Keratinocyte (primary cell): ENCODE results near the gene RPS2. TPM values are rescaled to one million over a fixed set of nuclear protein-coding genes. Genes with fewer than 3 reads are reported as not detected.

Source experiments
- DNase-seq: peaks from one replicate; pipeline ENCODE4 v3.0.0-alpha.2; 2011; ENCODE audit warnings: low read depth, missing footprints, low spot score
- FAIRE-seq: peaks from 2 replicates; lab custom pipeline; 2011; peaks lifted over from hg19 to GRCh38; lab: Jason Lieb, UNC
- H2AFZ ChIP-seq: 2 replicates; pipeline ENCODE4 v1.6.0; 2012; ENCODE audit warnings: low read length, control low read depth, inconsistent platforms; ENCODE audit not compliant: control insufficient read depth
- H3K27ac ChIP-seq: 2 replicates; pipeline ENCODE4 v1.5.1; 2011; ENCODE audit warnings: low read length; ENCODE audit not compliant: control insufficient read depth, insufficient read depth
- H3K27me3 ChIP-seq: 3 replicates; pipeline ENCODE4 v1.6.0; 2011; ENCODE audit warnings: low read length; ENCODE audit not compliant: control insufficient read depth, insufficient read depth; ENCODE audit errors: extremely low read depth
- H3K36me3 ChIP-seq, 2 experiments: 2 replicates in 1 of 2; 3 replicates in 1 of 2; pipeline ENCODE4 v1.5.1; 2011; ENCODE audit warnings: low read length in 2 of 2, mild to moderate bottlenecking in 1 of 2; ENCODE audit not compliant: control insufficient read depth in 2 of 2, insufficient read depth in 2 of 2; ENCODE audit errors: extremely low read depth in 1 of 2
- H3K4me1 ChIP-seq: 3 replicates; pipeline ENCODE4 v1.5.1; 2011; ENCODE audit warnings: low read length; ENCODE audit not compliant: control insufficient read depth, insufficient read depth; ENCODE audit errors: extremely low read depth
- H3K4me2 ChIP-seq: 3 replicates; pipeline ENCODE4 v1.6.0; 2011; ENCODE audit warnings: low read depth, low read length; ENCODE audit not compliant: control insufficient read depth, insufficient read depth; ENCODE audit errors: extremely low read depth
- H3K4me3 ChIP-seq, 3 experiments: fragments of 200-600 bp in 1 of 3; sonication (generic) in 1 of 3; 2 replicates in 2 of 3; 3 replicates in 1 of 3; pipeline ENCODE4 v1.5.1; 2011 to 2016; ENCODE audit warnings: low read length in 3 of 3, mild to moderate bottlenecking in 3 of 3, control low read depth in 2 of 3, inconsistent platforms in 1 of 3, low read depth in 1 of 3, mixed read lengths in 1 of 3, mixed run types in 1 of 3, moderate library complexity in 1 of 3; ENCODE audit not compliant: control insufficient read depth in 2 of 3, insufficient read depth in 2 of 3; ENCODE audit errors: extremely low read depth in 1 of 3
- H3K79me2 ChIP-seq: 2 replicates; pipeline ENCODE4 v1.6.0; 2012; ENCODE audit warnings: low read length; ENCODE audit not compliant: control insufficient read depth, insufficient read depth
- H3K9ac ChIP-seq: 3 replicates; pipeline ENCODE4 v1.6.0; 2011; ENCODE audit warnings: low read length; ENCODE audit not compliant: control insufficient read depth, insufficient read depth; ENCODE audit errors: extremely low read depth
- H3K9me1 ChIP-seq: 3 replicates; pipeline ENCODE4 v1.6.0; 2011; ENCODE audit warnings: low read length; ENCODE audit not compliant: control insufficient read depth, insufficient read depth; ENCODE audit errors: extremely low read depth
- H3K9me3 ChIP-seq: 2 replicates; pipeline ENCODE4 v1.5.1; 2012; ENCODE audit warnings: low read depth, low read length; ENCODE audit not compliant: control insufficient read depth
- H4K20me1 ChIP-seq: 3 replicates; pipeline ENCODE4 v1.6.0; 2011; ENCODE audit warnings: low read length; ENCODE audit not compliant: control insufficient read depth, insufficient read depth; ENCODE audit errors: extremely low read depth
- EZH2 ChIP-seq: IDR thresholded peaks from one replicate; pipeline ENCODE4 v1.6.1; 2012; ENCODE audit warnings: inconsistent platforms, mild to moderate bottlenecking, low read length, moderate library complexity
- dilution Hi-C: fragments of 300-500 bp; cut with MboI; formaldehyde crosslinking; loops from one replicate; pipeline ENCODE4 v1.7.0; 2020; ENCODE audit warnings: low sequenced_read_pairs; ENCODE audit not compliant: extremely low pct_ligation_motif_present
- polyA plus RNA-seq, 5 experiments: library from polyadenylated mRNA; depleted of rRNA in 3 of 5; stranded (reverse) in 3 of 5; stranded (forward) in 1 of 5; unstranded in 1 of 5; fragments of >200 nt; gene quantifications; 1 replicate in 1 of 5; 2 replicates in 3 of 5; 3 replicates in 1 of 5; pipeline versions ENCODE4 v1.2.1 to v1.2.3, GENCODE V29; 2011 to 2012; ENCODE audit warnings: missing spikeins in 2 of 5, low read depth in 1 of 5, low replicate concordance in 1 of 5
- TF ChIP-seq, protein P1 (sequence below), 3 experiments: IDR thresholded peaks in 1 of 3; conservative IDR thresholded peaks in 1 of 3; optimal IDR thresholded peaks in 1 of 3; 2 replicates in 2 of 3; 3 replicates in 1 of 3; pipeline versions ENCODE3 to v1.5.1; 2011; ENCODE audit warnings: low read length in 3 of 3, mild to moderate bottlenecking in 3 of 3, moderate library complexity in 2 of 3, control low read depth in 1 of 3, inconsistent platforms in 1 of 3; ENCODE audit not compliant: insufficient read depth in 2 of 3; ENCODE audit errors: extremely low read depth in 1 of 3

RPS2 gene
- polyA plus RNA-seq, 1 donor (not counting 4 experiments of a cell fraction or from before 2014, with no cell fraction given): 3,573 TPM

DNA sequence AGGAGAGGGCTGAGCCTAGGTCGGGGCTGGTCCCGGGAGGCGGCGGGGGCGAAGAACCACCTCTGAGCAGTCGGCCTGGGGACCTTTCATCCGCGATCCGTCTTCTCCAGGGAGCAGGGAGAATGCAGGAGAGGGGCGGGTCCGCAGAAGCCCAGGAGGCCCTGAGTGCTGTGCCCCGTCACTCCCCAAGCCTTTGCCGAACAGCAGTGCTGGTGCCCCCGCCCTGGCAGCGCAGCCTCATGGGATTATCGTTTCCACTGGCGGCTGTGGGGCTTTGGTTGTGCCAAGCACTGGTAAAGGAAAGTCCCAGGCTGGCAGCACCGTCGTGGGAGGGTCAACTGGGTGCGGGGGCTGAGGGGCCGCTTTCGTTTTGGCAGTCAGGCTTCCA is 7.9 kb upstream of the RPS2 start:
- Histone ChIP-seq H3K9me3 (no peaks in the 10 kb centered on the region), H3K36me3 (peaks cover under 1 to 22% of the 10 kb centered on the region in 2 experiments), H3K79me2 (peaks cover 32% of the 10 kb centered on the region), H3K4me1 (peaks cover 13% of the 10 kb centered on the region), H3K9ac (peak overlapping the region; percentile 89), H4K20me1 (no peaks in the 10 kb centered on the region), H3K9me1 (no peaks in the 10 kb centered on the region), H3K4me3 (peak overlapping the region; percentile 92 to 100 (median 93)), H3K4me2 (peak overlapping the region; percentile 95), H3K27me3 (no peaks in the 10 kb centered on the region), H2AFZ (no peak overlapping the region), H3K27ac (peak overlapping the region; percentile 84)
- TF ChIP-seq EZH2: no peak
- TF ChIP-seq, protein P1, sequence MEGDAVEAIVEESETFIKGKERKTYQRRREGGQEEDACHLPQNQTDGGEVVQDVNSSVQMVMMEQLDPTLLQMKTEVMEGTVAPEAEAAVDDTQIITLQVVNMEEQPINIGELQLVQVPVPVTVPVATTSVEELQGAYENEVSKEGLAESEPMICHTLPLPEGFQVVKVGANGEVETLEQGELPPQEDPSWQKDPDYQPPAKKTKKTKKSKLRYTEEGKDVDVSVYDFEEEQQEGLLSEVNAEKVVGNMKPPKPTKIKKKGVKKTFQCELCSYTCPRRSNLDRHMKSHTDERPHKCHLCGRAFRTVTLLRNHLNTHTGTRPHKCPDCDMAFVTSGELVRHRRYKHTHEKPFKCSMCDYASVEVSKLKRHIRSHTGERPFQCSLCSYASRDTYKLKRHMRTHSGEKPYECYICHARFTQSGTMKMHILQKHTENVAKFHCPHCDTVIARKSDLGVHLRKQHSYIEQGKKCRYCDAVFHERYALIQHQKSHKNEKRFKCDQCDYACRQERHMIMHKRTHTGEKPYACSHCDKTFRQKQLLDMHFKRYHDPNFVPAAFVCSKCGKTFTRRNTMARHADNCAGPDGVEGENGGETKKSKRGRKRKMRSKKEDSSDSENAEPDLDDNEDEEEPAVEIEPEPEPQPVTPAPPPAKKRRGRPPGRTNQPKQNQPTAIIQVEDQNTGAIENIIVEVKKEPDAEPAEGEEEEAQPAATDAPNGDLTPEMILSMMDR (optimal IDR thresholded peaks at IDR 0.05 in 1 of 3, IDR thresholded peaks at IDR 0.05 in 1 of 3, conservative IDR thresholded peaks at IDR 0.05 in 1 of 3; ENCODE audit: extremely low read depth in 1 of 3, insufficient read depth in 2 of 3, low read length in 3 of 3): no peak
- FAIRE-seq: no peak
- no peak for DNase-seq
- dilution Hi-C loops: no loop called here

GRCh38 chr16:1971796-1972489 is 7.3 kb upstream of the RPS2 start, which contains the start of gene TBL3:
TSS of gene TBL3 (plus strand) at chr16:1972053. CDS start at chr16:1972165, 112 bp downstream.
- H3K27me3 ChIP-seq: no peaks in the 10 kb centered on the region
- H3K9me1 ChIP-seq: no peaks in the 10 kb centered on the region
- H4K20me1 ChIP-seq: no peaks in the 10 kb centered on the region
- peaks cover 13% of the 10 kb centered on the region for H3K4me1 ChIP-seq
- H3K9me3 ChIP-seq: no peaks in the 10 kb centered on the region
- H2AFZ ChIP-seq: peak within 1 kb of the TSS; percentile 82
- H3K4me3 ChIP-seq: peak within 1 kb of the TSS; percentile 92 to 100 (median 93)
- peaks cover 32% of the 10 kb centered on the region for H3K79me2 ChIP-seq
- TF ChIP-seq EZH2: no peak
- TF ChIP-seq, protein P1 (optimal IDR thresholded peaks at IDR 0.05 in 1 of 3, IDR thresholded peaks at IDR 0.05 in 1 of 3, conservative IDR thresholded peaks at IDR 0.05 in 1 of 3; ENCODE audit: extremely low read depth in 1 of 3, insufficient read depth in 2 of 3, low read length in 3 of 3): no peak
- DNase-seq (no peak), FAIRE-seq (peak; percentile 62)
- dilution Hi-C loops: no loop called here
- H3K36me3 ChIP-seq: peaks cover 0 to 21% of the 10 kb centered on the region in 2 experiments
- peak within 1 kb of the TSS; percentile 84 for H3K27ac ChIP-seq
- peak within 1 kb of the TSS; percentile 95 for H3K4me2 ChIP-seq
- H3K9ac ChIP-seq: peak within 1 kb of the TSS; percentile 89
